Esophagus squamous epithelium (tissue), 5 donors: ENCODE data around the gene ACP6. TPM values are rescaled to one million over a fixed set of nuclear protein-coding genes. Genes with fewer than 3 reads are reported as not detected.

Experiments used
- DNase-seq: peaks from one replicate; lab custom pipeline; 2025; lab: John Stamatoyannopoulos, UW
- H3K27ac ChIP-seq, 4 donors: fragments of 200-600 bp; sonication (generic); one replicate each; pipeline ENCODE4 v1.5.1; 2016 to 2019; ENCODE audit warnings: mild to moderate bottlenecking in 1 of 4
- H3K27me3 ChIP-seq, 4 donors: fragments of 200-600 bp; sonication (generic); 1 replicate in 3 of 4; 2 replicates in 1 of 4; pipeline versions ENCODE4 v1.5.1 to v1.6.0; 2017 to 2021; ENCODE audit warnings: antibody characterized with exemption in 1 of 4
- H3K36me3 ChIP-seq, 3 donors: fragments of 200-600 bp; sonication (generic); one replicate each; pipeline ENCODE4 v1.5.1; 2016 to 2019
- H3K4me1 ChIP-seq, 3 donors: fragments of 200-600 bp; sonication (generic); one replicate each; pipeline ENCODE4 v1.5.1; 2017 to 2019
- H3K4me3 ChIP-seq, 4 donors: fragments of 200-600 bp; sonication (generic); 1 replicate in 3 of 4; 2 replicates in 1 of 4; pipeline ENCODE4 v1.5.1; 2016 to 2019; ENCODE audit warnings: mild to moderate bottlenecking in 2 of 4, moderate library complexity in 1 of 4
- H3K9me3 ChIP-seq, 3 donors: fragments of 200-600 bp; sonication (generic); one replicate each; pipeline ENCODE4 v1.5.1; 2016 to 2019
- CTCF ChIP-seq, 6 experiments: fragments of 450-650 bp in 4 of 6; fragments of 200-600 bp in 2 of 6; sonication (generic) in 2 of 6; IDR thresholded peaks; one replicate each; pipeline ENCODE4 v1.5.1; 2016 to 2019; ENCODE audit warnings: antibody characterized with exemption in 6 of 6, mild to moderate bottlenecking in 4 of 6, moderate library complexity in 4 of 6
- POLR2A ChIP-seq, 4 donors: fragments of 450-650 bp; IDR thresholded peaks; one replicate each; pipeline ENCODE4 v1.6.1; 2017; ENCODE audit warnings: antibody characterized with exemption in 4 of 4, mild to moderate bottlenecking in 4 of 4, moderate library complexity in 3 of 4
- WGBS, 2 donors: methylation state at CpG; one replicate each; pipeline ENCODE4 v1.1.5; 2018; 5-methylcytosine and 5-hydroxymethylcytosine counted together
- intact Hi-C: fragments of 100-400 bp; cut with DNase I; formaldehyde crosslinking; loops from one replicate; pipeline ENCODE4 v1.15.0; 2022
- total RNA-seq, 4 donors: library from RNA; depleted of rRNA; stranded (reverse); fragments of >200 nt; gene quantifications; one replicate each; pipeline ENCODE4 v1.1.0, GENCODE V29; 2016
- donor health status: DM: yes; HTN: yes; CAD: no.

Gene ACP6
- total RNA-seq, 4 donors from 2014 or later = 3.5 to 12.4 (median 8.4) TPM

GRCh38 chr1:147624011-147624410 is 46.3 kb downstream of the ACP6 start:
- Histone ChIP-seq H3K27me3 (no peaks in the 10 kb centered on the region), H3K9me3 (no peaks in the 10 kb centered on the region), H3K36me3 (peaks cover 0 to 54% (median 4%) of the 10 kb centered on the region in 3 donors), H3K4me1 (no peaks in the 10 kb centered on the region), H3K27ac (no peak overlapping the region), H3K4me3 (no peak overlapping the region)
- WGBS, 2 donors = 88 to 94% methylated on average over 2 to 4 of the region's 8 CpGs
- DNase-seq = no peak
- TF ChIP-seq CTCF (IDR thresholded peaks at IDR 0.05) (no peak), POLR2A (IDR thresholded peaks at IDR 0.05) (no peak)
- intact Hi-C loops = no loop called here

- Histone ChIP-seq H3K4me1 (peaks cover 0 to 5% (median 0%) of the 10 kb centered on the region in 3 donors), H3K4me3 (no peak overlapping the region), H3K27me3 (no peaks in the 10 kb centered on the region), H3K27ac (no peak overlapping the region), H3K36me3 (peaks cover 0 to 67% (median 7%) of the 10 kb centered on the region in 3 donors), H3K9me3 (no peaks in the 10 kb centered on the region)
- WGBS, 2 donors = 47 to 76% methylated on average over 2 of the region's 2 CpGs
- no peak for DNase-seq
- TF ChIP-seq POLR2A (IDR thresholded peaks at IDR 0.05) (no peak), CTCF (IDR thresholded peaks at IDR 0.05) (no peak)
- intact Hi-C loops = no loop called here
Observed at GRCh38 chr1:147622731-147623130, 47.6 kb downstream of the ACP6 start.

GRCh38 chr1:147620543-147620942 is 49.8 kb downstream of the ACP6 start:
- H3K4me3 ChIP-seq = no peak overlapping the region
- 58 to 84% methylated on average over 7 to 8 of the region's 12 CpGs for whole genome bisulfite sequencing, 2 donors
- TF ChIP-seq POLR2A (IDR thresholded peaks at IDR 0.05) = no peak
- H3K9me3 ChIP-seq = no peaks in the 10 kb centered on the region
- peaks cover 0 to 89% (median 11%) of the 10 kb centered on the region in 3 donors for H3K36me3 ChIP-seq
- intact Hi-C loops = no loop called here
- no peak overlapping the region for H3K27ac ChIP-seq
- peaks cover 0 to 5% (median 0%) of the 10 kb centered on the region in 3 donors for H3K4me1 ChIP-seq
- no peak for DNase-seq
- H3K27me3 ChIP-seq = no peaks in the 10 kb centered on the region

- Histone ChIP-seq H3K4me1 (peaks cover 0 to 5% (median 0%) of the 10 kb centered on the region in 3 donors), H3K27me3 (no peaks in the 10 kb centered on the region), H3K36me3 (peaks cover 4 to 91% (median 12%) of the 10 kb centered on the region in 3 donors), H3K9me3 (no peaks in the 10 kb centered on the region), H3K27ac (no peak overlapping the region), H3K4me3 (no peak overlapping the region)
- no peak for DNase-seq
- 80 to 100% methylated on average over 1 to 3 of the region's 7 CpGs for WGBS, 2 donors
- intact Hi-C loops = no loop called here
- TF ChIP-seq POLR2A (IDR thresholded peaks at IDR 0.05) (no peak), CTCF (IDR thresholded peaks at IDR 0.05) (no peak)
Observed at GRCh38 chr1:147619741-147620140, 50.6 kb downstream of the ACP6 start.

- H3K4me3 ChIP-seq = no peak overlapping the region
- intact Hi-C loops = no loop called here
- WGBS, 2 donors = 73 to 92% methylated on average over 7 to 8 of the region's 8 CpGs
- H3K27ac ChIP-seq = peak overlapping the region in 1 of 4 donors; percentile 23
- TF ChIP-seq POLR2A (IDR thresholded peaks at IDR 0.05) = no peak
- TF ChIP-seq CTCF (IDR thresholded peaks at IDR 0.05) = no peak
- H3K36me3 ChIP-seq = peaks cover 4 to 91% (median 12%) of the 10 kb centered on the region in 3 donors
- no peak for DNase-seq
- H3K9me3 ChIP-seq = no peaks in the 10 kb centered on the region
- peaks cover 0 to 5% (median 0%) of the 10 kb centered on the region in 3 donors for H3K4me1 ChIP-seq
- no peaks in the 10 kb centered on the region for H3K27me3 ChIP-seq
Observed at GRCh38 chr1:147618771-147619170, 51.6 kb downstream of the ACP6 start.
